ENCODE measurements around the gene LINS1.

Gene LINS1

DNA sequence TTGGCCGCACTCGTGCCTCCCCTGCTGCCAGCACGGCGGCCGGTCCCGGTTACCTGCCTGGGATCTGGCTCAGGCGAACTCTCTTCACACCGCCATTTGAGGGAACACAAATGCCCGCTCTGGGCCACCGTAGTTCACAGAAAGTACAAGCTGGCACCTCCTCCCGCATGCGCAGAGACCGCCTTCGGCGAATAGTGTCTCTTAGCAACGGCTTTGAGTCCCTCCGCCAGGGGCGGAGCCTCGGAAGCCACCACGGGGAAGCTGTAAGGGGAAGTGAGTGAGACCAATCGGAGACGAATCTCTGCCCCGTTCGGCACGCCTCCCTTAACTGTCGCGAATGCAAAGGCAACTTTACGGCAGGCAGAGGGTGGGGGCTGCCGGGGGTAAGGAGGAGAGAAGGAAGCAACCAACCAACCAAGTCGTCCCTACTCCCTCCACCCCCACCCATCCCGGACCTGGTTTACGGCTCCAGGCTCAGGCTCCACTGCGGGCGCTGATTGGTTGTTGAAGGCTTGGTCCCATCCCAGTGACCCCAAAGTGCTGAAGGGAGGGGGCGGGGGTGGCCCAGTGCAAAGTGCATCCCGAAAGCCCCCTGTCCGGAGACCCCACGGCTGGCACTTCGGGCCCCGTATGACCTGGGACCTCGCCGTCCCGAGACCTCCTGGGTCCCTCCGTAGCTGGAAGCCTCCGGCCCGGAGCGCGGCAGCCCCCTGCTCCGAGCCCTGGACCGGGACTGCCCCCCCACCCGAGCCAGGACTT, at the start of gene LINS1, which contains the start of gene ASB7:
TSS of gene LINS1 (minus strand) at position 121 of the 759 bp plus-strand sequence. CDS start 21,342 bp downstream, outside the sequence.
TSS of gene ASB7 (plus strand) at position 526 of the 759 bp plus-strand sequence. CDS start 9,628 bp downstream, outside the sequence.
- peak; percentile 99 for DNase-seq

GRCh38 chr15:100651253-100651652, 49.3 kb upstream of the LINS1 start:
- no peak for DNase-seq

- DNase-seq = no peak
Measured at GRCh38 chr15:100650685-100651084, 48.7 kb upstream of the LINS1 start.

DNA sequence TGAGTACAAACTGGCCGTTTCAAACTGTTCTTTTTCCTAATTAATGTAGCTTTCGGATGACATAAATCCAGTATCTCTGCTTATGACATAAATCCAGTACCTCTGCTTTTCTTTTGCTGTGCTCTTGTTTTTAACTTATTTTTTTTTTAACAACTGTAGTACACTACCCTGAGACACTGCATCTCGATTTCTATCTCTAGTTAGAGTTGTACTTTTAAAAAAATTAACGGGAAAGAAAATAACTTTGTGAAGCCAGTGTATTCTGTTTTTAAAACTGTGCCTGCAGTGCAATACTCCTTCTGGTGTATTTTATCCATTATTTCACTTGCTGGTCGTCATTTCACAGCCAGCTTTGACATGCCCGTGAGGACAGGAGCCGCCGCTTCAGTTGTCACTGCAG, 47.0 kb upstream of the LINS1 start:
- DNase-seq = no peak

GRCh38 chr15:100645671-100646070, 43.7 kb upstream of the LINS1 start:
- DNase-seq = no peak

DNA sequence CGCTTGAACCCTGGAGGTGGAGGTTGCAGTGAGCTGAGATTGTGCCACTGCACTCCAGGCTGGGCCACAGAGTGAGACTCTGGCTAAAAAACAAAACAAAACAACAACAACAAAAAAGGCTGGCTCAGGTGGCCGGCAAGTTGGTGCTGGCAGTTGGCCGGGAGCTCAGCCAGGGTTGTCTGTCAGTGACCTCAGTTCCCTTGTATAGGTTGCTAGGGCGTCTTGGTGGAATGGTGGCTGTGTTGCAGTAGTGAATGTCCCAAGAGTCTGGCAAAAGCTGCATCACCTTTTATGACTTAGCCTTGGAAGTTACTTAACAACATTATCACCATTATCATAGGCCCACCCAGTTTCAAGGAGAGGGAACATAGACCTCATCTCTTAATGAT, 41.0 kb upstream of the LINS1 start:
- no peak for DNase-seq

- no peak for DNase-seq
Measured at GRCh38 chr15:100642213-100642949, 40.4 kb upstream of the LINS1 start.

DNA sequence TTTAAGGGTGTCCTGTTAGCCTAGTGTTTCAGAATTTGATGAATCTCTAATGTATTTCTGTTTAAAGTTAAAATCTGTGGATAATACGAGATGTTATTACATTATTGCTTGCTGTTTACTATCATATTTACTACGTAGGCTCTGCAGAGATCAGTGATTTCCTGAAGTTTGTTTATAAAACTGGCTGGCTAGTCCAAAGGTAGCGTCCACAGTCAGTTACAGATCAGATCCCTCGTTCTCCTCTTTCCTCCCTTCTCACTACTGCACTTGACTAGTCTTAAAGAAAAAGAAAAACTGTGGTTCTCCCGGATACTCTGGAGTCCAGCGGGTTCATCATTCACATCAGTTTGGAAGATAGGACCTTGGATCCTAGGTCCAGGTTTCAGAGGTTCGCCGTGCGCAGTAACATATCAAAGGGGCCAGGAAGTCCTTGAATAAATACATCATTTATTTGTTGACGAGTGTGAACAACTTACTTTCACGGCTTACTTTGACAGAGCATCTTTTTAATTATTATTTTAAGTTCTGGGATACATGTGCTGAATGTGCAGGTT, 36.3 kb upstream of the LINS1 start:
- DNase-seq = no peak

- DNase-seq = no peak
Measured at GRCh38 chr15:100635406-100636071, 33.6 kb upstream of the LINS1 start.

DNA sequence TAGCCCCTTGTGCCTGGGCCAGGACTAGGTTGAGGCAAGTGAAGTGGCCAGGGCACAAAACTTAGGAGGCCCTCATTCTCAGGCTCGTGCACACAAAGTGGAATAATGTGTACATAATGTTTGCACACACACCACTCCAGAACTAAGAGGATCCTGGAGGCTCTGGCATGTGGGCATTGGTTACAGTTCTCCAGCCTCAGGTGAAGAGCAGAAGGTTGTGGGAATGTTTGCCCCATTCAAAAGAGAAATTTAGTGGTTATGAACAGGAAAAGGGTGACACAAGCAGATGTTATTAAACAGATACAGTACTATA, 31.7 kb upstream of the LINS1 start:
- no peak for DNase-seq

DNA sequence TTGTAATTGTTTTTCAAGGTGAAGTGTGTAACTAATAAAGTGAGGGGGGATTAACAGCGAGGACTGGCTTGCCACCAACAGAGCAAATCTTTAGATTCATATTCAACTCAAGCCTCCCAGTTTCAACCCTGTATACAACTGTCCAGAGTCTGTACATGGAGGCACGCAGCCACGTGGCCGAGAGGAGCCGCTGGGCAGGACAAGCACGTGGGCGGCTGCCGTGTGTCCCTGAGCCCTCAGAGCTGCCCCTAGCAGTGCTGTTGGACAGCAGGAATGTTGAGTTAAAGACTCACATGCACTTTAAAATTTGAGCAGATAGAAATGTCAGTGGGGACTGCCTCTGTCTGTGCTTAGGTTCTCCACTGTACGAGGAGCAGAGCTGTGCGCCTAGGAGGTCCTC, 29.8 kb upstream of the LINS1 start:
- DNase-seq = no peak

GRCh38 chr15:100628746-100629145, 26.8 kb upstream of the LINS1 start:
- no peak for DNase-seq

DNA sequence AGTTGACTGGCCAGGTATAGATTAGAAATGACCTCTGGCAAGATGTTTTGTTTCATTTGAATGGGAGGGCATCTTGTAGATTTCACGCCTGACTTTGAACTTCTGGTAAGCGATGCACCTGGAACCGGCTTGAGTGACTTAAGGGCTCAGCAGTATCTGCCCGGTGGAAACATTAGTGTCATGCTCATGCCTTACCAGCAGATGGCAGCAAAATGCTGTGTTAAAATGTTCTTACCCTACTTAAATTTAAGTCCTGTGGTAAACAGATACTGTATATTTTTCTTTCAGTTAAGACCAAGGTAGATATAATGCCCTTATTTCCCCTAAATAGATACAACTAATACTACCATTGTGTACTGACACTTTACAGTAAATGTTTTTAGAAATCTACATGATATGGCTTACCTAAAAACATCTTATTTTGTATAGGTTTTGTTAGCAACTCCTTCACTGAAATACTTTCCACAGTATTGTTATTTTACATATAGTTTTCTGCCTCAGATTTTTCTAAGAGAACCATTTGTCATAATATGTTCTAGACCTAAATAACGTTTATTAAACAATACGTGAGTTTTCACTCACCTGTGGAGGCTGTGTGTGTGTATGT, 25.9 kb upstream of the LINS1 start:
- DNase-seq = peak; percentile 78

- no peak for DNase-seq
Measured at GRCh38 chr15:100623301-100623700, 21.3 kb upstream of the LINS1 start.

GRCh38 chr15:100616700-100617099, 14.7 kb upstream of the LINS1 start:
- no peak for DNase-seq

DNA sequence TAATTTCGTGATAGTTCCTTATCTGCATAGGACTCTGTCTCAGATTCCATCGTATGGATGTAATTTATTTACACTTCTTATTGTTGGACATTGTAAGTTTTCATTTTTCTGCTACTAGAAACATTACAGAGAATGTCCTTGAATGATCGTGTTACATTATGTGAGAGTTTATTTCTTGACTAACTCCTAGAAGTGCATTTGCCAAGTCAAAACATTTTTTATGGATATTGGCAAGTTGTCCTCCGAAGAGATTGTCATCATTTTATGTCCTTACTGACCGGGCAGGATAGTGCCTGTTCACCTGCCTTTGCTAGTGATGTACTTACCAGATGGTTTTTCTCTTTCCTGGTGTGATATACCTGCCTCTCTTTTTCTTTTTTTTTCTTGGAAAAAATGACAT, 13.8 kb upstream of the LINS1 start:
- no peak for DNase-seq

- no peak for DNase-seq
Measured at GRCh38 chr15:100614918-100615317, 12.9 kb upstream of the LINS1 start.

DNA sequence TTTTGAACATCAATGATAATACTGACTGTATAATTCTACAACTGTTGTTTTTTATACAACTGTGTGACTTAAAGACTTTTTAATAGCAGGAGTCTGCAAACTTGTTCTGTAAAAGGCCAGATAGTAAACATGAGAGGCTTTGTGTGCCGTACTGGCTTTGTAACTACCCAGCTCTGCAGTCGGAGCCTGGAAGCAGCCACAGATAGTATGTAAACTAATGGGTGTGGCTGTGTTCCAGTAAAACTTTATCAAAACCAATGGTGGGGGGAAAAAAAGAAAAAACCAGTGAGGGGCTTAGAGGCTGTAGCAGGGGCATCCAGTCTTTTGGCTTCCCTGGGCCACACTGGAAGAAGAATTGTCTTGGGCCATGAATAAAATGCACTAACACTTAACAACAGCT, 12.4 kb upstream of the LINS1 start:
- no peak for DNase-seq

- DNase-seq = no peak
Measured at GRCh38 chr15:100613208-100613607, 11.2 kb upstream of the LINS1 start.

GRCh38 chr15:100612539-100612938, 10.6 kb upstream of the LINS1 start:
- DNase-seq = no peak

- no peak for DNase-seq
Measured at GRCh38 chr15:100602823-100603393, 924 bp upstream of the LINS1 start.

DNA sequence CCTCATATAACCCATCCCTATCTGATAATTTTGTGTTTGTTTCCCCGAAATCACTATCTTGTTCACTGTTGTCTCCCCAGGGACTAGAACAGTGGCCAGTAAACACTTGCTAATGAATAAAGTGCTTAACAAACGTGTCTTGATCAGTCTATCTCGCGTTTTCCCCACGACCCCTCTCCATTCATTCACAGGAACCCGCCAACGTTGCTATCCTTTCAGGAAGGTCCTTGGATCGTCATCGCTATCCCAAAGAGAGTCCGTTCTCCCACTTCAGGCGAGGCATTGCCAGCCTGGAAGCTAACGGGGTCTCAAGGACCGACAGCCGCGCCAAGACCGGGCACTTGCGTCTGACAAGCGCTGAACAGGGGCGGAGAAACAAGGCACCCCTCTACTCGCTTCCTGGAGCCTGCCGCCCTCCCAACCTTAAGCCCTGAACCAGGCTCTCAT, 344 bp downstream of the LINS1 start:
- no peak for DNase-seq

GRCh38 chr15:100601163-100601562, 821 bp downstream of the LINS1 start:
- no peak for DNase-seq
